GM18498 (cell line): Measurements from ENCODE around the gene CBY1.

ENCODE experiments used
- ATAC-seq: cut with Tn5 transposase; IDR thresholded peaks from one replicate; pipeline ENCODE4 v1.9.1; 2021; ENCODE audit warnings: mild to moderate bottlenecking, moderate library complexity; ENCODE audit not compliant: unreplicated experiment

The CBY1 gene

GRCh38 chr22:38649841-38650522, 6.5 kb upstream of the CBY1 start:
- ATAC-seq: no peak

GRCh38 chr22:38652859-38653258, 3.6 kb upstream of the CBY1 start:
- ATAC-seq: no peak

- ATAC-seq: no peak
Observed at GRCh38 chr22:38653741-38654140, 2.7 kb upstream of the CBY1 start.

GRCh38 chr22:38655519-38656255, 751 bp upstream of the CBY1 start:
- no peak for ATAC-seq

- ATAC-seq: peak; percentile 38
Observed at GRCh38 chr22:38657045-38657909, 839 bp downstream of the CBY1 start.

GRCh38 chr22:38674888-38675287, 18.4 kb downstream of the CBY1 start:
- no peak for ATAC-seq

GRCh38 chr22:38675833-38676232, 19.4 kb downstream of the CBY1 start:
- ATAC-seq: no peak

- ATAC-seq: peak; percentile 95
Observed at GRCh38 chr22:38681582-38682335, 25.3 kb downstream of the CBY1 start, which contains the start of gene TOMM22. TOMM22 (plus strand) TSS chr22:38681957; CDS start chr22:38681979, 22 bp downstream.

- no peak for ATAC-seq
Observed at GRCh38 chr22:38684895-38685294, 28.5 kb downstream of the CBY1 start.

- ATAC-seq: no peak
Observed at GRCh38 chr22:38685761-38686160, 29.3 kb downstream of the CBY1 start.

- ATAC-seq: no peak
Observed at GRCh38 chr22:38689651-38690050, 33.2 kb downstream of the CBY1 start.

- ATAC-seq: no peak
Observed at GRCh38 chr22:38694049-38694448, 37.6 kb downstream of the CBY1 start.

GRCh38 chr22:38694940-38695339, 38.5 kb downstream of the CBY1 start:
- no peak for ATAC-seq

- ATAC-seq: no peak
Observed at GRCh38 chr22:38696606-38697424, 40.4 kb downstream of the CBY1 start.

GRCh38 chr22:38697425-38698089, 41.1 kb downstream of the CBY1 start:
- ATAC-seq: no peak

- ATAC-seq: no peak
Observed at GRCh38 chr22:38698407-38699094, 42.1 kb downstream of the CBY1 start.

GRCh38 chr22:38699143-38699542, 42.7 kb downstream of the CBY1 start:
- ATAC-seq: no peak

- ATAC-seq: no peak
Observed at GRCh38 chr22:38699784-38700183, 43.3 kb downstream of the CBY1 start.
